K562 (cell line): Measurements from ENCODE around the gene LYVE1. TPM values are rescaled to one million over a fixed set of nuclear protein-coding genes. Genes with fewer than 3 reads are reported as not detected.

Experiments
- ATAC-seq: fragments of 200-7000 bp; cut with Tn5 transposase; 3 replicates; pipeline ENCODE4 v1.9.1; 2020; ENCODE audit warnings: moderate library complexity
- BruUV-seq: library from RNA; stranded (reverse); fragments of 400-500 nt; replicated peaks from 2 replicates; lab custom pipeline; 2021; lab: Mats Ljungman, UMichigan
- CTCF ChIA-PET: fragments of 300-600 bp; formaldehyde crosslinking; extraction: SDS; loops from one replicate; lab custom pipeline; 2021; ENCODE audit warnings: low intra/inter-chr PET ratio; lab: Yijun Ruan, JAX
- POLR2A ChIA-PET: fragments of 300-600, 350-650 bp; sonication (Branson Sonifier 250); formaldehyde crosslinking; extraction: SDS; loops from one replicate; lab custom pipeline; 2021; ENCODE audit warnings: antibody characterized with exemption, inconsistent platforms; lab: Yijun Ruan, JAX
- DNase-seq, 4 experiments: peaks; one replicate each; pipeline versions ENCODE4 v3.0.0 to v3.0.0-alpha.2; 2011 to 2018; ENCODE audit warnings: low spot score in 3 of 4, mixed read lengths in 3 of 4; ENCODE audit errors: extremely low read depth in 1 of 4
- FAIRE-seq: peaks from 2 replicates; lab custom pipeline; 2011; peaks lifted over from hg19 to GRCh38; lab: Jason Lieb, UNC
- H2AFZ ChIP-seq: 2 replicates; pipeline ENCODE4 v1.6.0; 2011; ENCODE audit warnings: low read depth, low read length, control low read depth, inconsistent platforms
- H3K27ac ChIP-seq: fragments of 200-600 bp; 3 replicates; pipeline ENCODE4 v1.8.0; 2011; ENCODE audit warnings: low read depth, mild to moderate bottlenecking, control low read depth, inconsistent platforms, low read length, moderate library complexity, mixed read lengths; ENCODE audit errors: extremely low read depth
- H3K27me3 ChIP-seq, 2 experiments: fragments of 300-600 bp in 1 of 2; 2 replicates in 1 of 2; 3 replicates in 1 of 2; pipeline versions ENCODE4 v1.6.0 to v1.8.0; 2011; ENCODE audit warnings: inconsistent platforms in 2 of 2, low read length in 2 of 2, mild to moderate bottlenecking in 1 of 2, mixed read lengths in 1 of 2, moderate library complexity in 1 of 2; ENCODE audit not compliant: control insufficient read depth in 2 of 2, insufficient read depth in 2 of 2
- H3K36me3 ChIP-seq: fragments of 300-600 bp; 3 replicates; pipeline ENCODE4 v1.8.0; 2011; ENCODE audit warnings: mild to moderate bottlenecking, low read length, inconsistent platforms; ENCODE audit not compliant: control insufficient read depth, insufficient read depth
- H3K4me1 ChIP-seq, 2 experiments: fragments of 200-600 bp in 1 of 2; replicated peaks in 1 of 2; 2 replicates in 1 of 2; 3 replicates in 1 of 2; pipeline versions ENCODE4 v1.5.1 to v1.8.0; 2011; ENCODE audit warnings: inconsistent platforms in 2 of 2, low read length in 2 of 2, mild to moderate bottlenecking in 1 of 2, mixed read lengths in 1 of 2, moderate library complexity in 1 of 2; ENCODE audit not compliant: control insufficient read depth in 2 of 2, insufficient read depth in 2 of 2
- H3K4me2 ChIP-seq: 2 replicates; pipeline ENCODE4 v1.6.1; 2011; ENCODE audit warnings: low read length, control low read depth, inconsistent platforms, mixed read lengths; ENCODE audit not compliant: insufficient read depth
- H3K4me3 ChIP-seq: fragments of 200-600 bp; sonication (generic), shearing (Covaris generic); 2 replicates; pipeline ENCODE4 v1.5.1; 2016; ENCODE audit warnings: control low read depth, inconsistent platforms
- H3K79me2 ChIP-seq: fragments of 200-600 bp; 3 replicates; pipeline ENCODE4 v1.8.0; 2011; ENCODE audit warnings: low read length, inconsistent platforms; ENCODE audit not compliant: control insufficient read depth, insufficient read depth
- H3K9ac ChIP-seq, 2 experiments: 2 replicates each; pipeline versions ENCODE4 v1.6.0 to v1.6.1; 2011; ENCODE audit warnings: low read depth in 2 of 2, low read length in 2 of 2, control low read depth in 1 of 2, inconsistent platforms in 1 of 2, mild to moderate bottlenecking in 1 of 2, mixed read lengths in 1 of 2; ENCODE audit not compliant: insufficient read depth in 1 of 2
- H3K9me1 ChIP-seq: one replicate; pipeline ENCODE4 v1.6.0; 2011; ENCODE audit warnings: inconsistent platforms, mild to moderate bottlenecking, low read length, moderate library complexity; ENCODE audit not compliant: control insufficient read depth, insufficient read depth
- H3K9me3 ChIP-seq: replicated peaks from 2 replicates; pipeline ENCODE4 v1.5.1; 2011; ENCODE audit warnings: low read depth, low read length, inconsistent platforms; ENCODE audit not compliant: control insufficient read depth, insufficient read depth
- H4K20me1 ChIP-seq: replicated peaks from 2 replicates; pipeline ENCODE4 v1.6.1; 2011; ENCODE audit warnings: low read length, inconsistent platforms, mixed read lengths; ENCODE audit not compliant: control insufficient read depth, insufficient read depth
- CBFA2T3 ChIP-seq: fragments of 450-650 bp; IDR thresholded peaks from 2 replicates; pipeline ENCODE4 v1.6.1; 2017
- KDM5B ChIP-seq: fragments of 200-600 bp; sonication (generic); IDR thresholded peaks from 2 replicates; pipeline ENCODE4 v1.6.1; 2012; ENCODE audit warnings: low read depth, mild to moderate bottlenecking, moderate library complexity, low read length, control low read depth, inconsistent platforms; ENCODE audit not compliant: insufficient replicate concordance
- LCOR ChIP-seq: sonication (generic); formaldehyde crosslinking; IDR thresholded peaks from 2 replicates; pipeline ENCODE4 v1.8.0; 2022; ENCODE audit warnings: mild to moderate bottlenecking, missing genetic modification reagents
- MEF2D ChIP-seq: conservative IDR thresholded peaks from 2 replicates; pipeline ENCODE4 v1.6.1; 2016; ENCODE audit warnings: low read depth, missing genetic modification characterization, missing compliant biosample characterization
- PKNOX1 ChIP-seq: fragments of 450-650 bp; IDR thresholded peaks from 2 replicates; pipeline ENCODE4 v1.6.1; 2016
- TAF15 ChIP-seq: fragments of 200-400 bp; formaldehyde crosslinking; IDR thresholded peaks from 2 replicates; pipeline ENCODE4 v1.6.1; 2017; ENCODE audit warnings: mild to moderate bottlenecking, low read depth, low read length, moderate library complexity
- TSC22D4 ChIP-seq: fragments of 450-650 bp; IDR thresholded peaks from 2 replicates; pipeline ENCODE4 v1.6.1; 2016; ENCODE audit warnings: missing genetic modification characterization, missing biosample characterization, control low read depth
- ZBTB17 ChIP-seq: fragments of 450-650 bp; formaldehyde crosslinking; IDR thresholded peaks from 2 replicates; pipeline ENCODE4 v1.4.0; 2020; ENCODE audit warnings: mild to moderate bottlenecking
- ZEB2 ChIP-seq: fragments of 450-650 bp; IDR thresholded peaks from 2 replicates; pipeline ENCODE4 v1.6.1; 2016
- ZNF197 ChIP-seq: fragments of 200-800 bp; sonication (Bioruptor generic); IDR thresholded peaks from 2 replicates; pipeline ENCODE4 v1.6.1; 2016; ENCODE audit warnings: low read depth, missing genetic modification characterization, missing compliant biosample characterization
- WGBS: fragments of 100-300 bp; shearing (Covaris generic); methylation state at CpG from one replicate; pipeline ENCODE4 v1.1.6; 2016; ENCODE audit warnings: low coverage, mixed read lengths; ENCODE audit not compliant: insufficient coverage; ENCODE audit errors: missing lambda C conversion rate; 5-methylcytosine and 5-hydroxymethylcytosine counted together
- in situ Hi-C: fragments of 300-500 bp; cut with MboI; formaldehyde crosslinking; loops from 4 replicates; pipeline ENCODE4 v1.15.0; 2018; ENCODE audit warnings: inconsistent platforms, mixed read lengths
- intact Hi-C: fragments of 100-400 bp; cut with micrococcal nuclease; formaldehyde crosslinking; loops from 2 replicates; pipeline ENCODE4 v1.14.2; 2022
- polyA plus RNA-seq, 8 experiments: library from polyadenylated mRNA; depleted of rRNA in 4 of 8; stranded (reverse) in 5 of 8; unstranded in 3 of 8; fragments of >200 nt; fragmentation: Nextera tagmentation in 2 of 8; fragmentation: Illumina TruSeq in 1 of 8; extraction: Ambion mirVana in 2 of 8; extraction: Trizol in 1 of 8; gene quantifications; 2 replicates each; pipeline versions ENCODE4 v1.2.1 to v1.2.3, GENCODE V29; 2011 to 2014; ENCODE audit warnings: inconsistent platforms in 1 of 8, missing spikeins in 1 of 8
- total RNA-seq, 7 experiments: library from RNA; depleted of rRNA in 6 of 7; stranded (reverse); fragments of >200 nt in 6 of 7; fragmentation: Illumina TruSeq in 2 of 7; extraction: Trizol in 2 of 7; gene quantifications; 2 replicates each; pipeline versions ENCODE4 v1.2.1 to v1.2.3, GENCODE V29; 2011 to 2021; ENCODE audit warnings: low replicate concordance in 1 of 7
- TF ChIP-seq, protein P1 (sequence below): fragments of 250-450 bp; sonication (Bioruptor Pico); IDR thresholded peaks from 2 replicates; pipeline ENCODE4 v1.4.0; 2020; ENCODE audit warnings: mild to moderate bottlenecking, moderate library complexity, borderline replicate concordance

Gene LYVE1
- total and polyA plus RNA-seq, 9 of the 15 experiments (the other 6 are each of a cell fraction or from before 2014, with no cell fraction given): 0.06 to 1.1 (median 0.14) TPM; not detected in 1

DNA sequence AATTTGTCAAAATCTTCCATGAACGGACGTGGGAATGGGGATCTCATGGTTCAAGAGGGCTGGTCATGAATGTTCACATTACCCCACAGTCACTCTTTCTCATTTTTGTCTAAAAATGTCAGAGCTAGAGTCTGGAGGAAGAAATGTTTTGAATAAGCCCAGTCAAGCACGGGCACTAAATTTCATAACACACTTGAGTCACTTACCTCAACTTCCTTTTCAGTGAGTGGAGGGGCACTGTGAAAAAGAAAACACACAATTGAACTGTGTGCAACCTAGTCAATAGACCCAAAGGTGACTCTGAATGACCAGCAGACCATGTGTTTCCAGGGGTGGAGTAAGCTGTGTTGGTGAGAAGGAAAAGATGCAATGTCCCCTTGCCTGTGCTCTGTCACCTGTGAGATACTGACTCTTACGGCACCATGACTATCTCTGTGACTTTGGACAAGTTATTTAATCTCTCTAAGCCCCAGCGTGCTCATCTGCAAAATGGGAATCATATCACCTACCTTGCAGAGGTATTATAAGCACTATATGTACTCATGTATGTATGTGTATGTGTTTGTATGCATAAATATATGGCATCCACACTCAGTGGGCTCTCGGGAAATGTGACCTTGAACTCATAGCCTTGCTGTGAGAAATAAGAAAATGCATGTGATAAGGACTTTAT is 38.2 kb upstream of the LYVE1 start:
- ATAC-seq (no peak), FAIRE-seq (no peak)
- H3K9ac ChIP-seq: no peak overlapping the region
- 0 out of 3 replicates have a peak overlapping the region, but pooled peaks have one; percentile 4 for H3K27ac ChIP-seq
- peaks cover 9 to 14% of the 10 kb centered on the region in 2 experiments for H3K4me1 ChIP-seq
- no peaks in the 10 kb centered on the region for H3K9me3 ChIP-seq
- intact Hi-C loops (no loop called here), in situ Hi-C loops (no loop called here)
- no peaks in the 10 kb centered on the region for H3K79me2 ChIP-seq
- no TSS peak for BruUV-seq
- ChIA-PET CTCF (no interaction called here), POLR2A (no interaction called here)
- H3K36me3 ChIP-seq: no peaks in the 10 kb centered on the region
- H3K4me3 ChIP-seq: no peak overlapping the region
- H3K4me2 ChIP-seq: peak overlapping the region; percentile 35; the same call in 1 of the 2 replicates
- H2AFZ ChIP-seq: peak overlapping the region; percentile 78
- H3K9me1 ChIP-seq: no peaks in the 10 kb centered on the region
- WGBS: 30% methylated on average over 6 of the region's 6 CpGs
- TF ChIP-seq TAF15 (no peak), ZBTB17 (CRISPR knock-in tag) (no peak)
- TF ChIP-seq, all 486 proteins: peak for 0
- Histone ChIP-seq H3K27me3 (no peaks in the 10 kb centered on the region; a peak in 1 of 5 replicates), H4K20me1 (no peaks in the 10 kb centered on the region)
- DNase-seq: no peak

- whole genome bisulfite sequencing: 15% methylated on average over 6 of the region's 6 CpGs
- Histone ChIP-seq H4K20me1 (no peaks in the 10 kb centered on the region), H3K9me1 (no peaks in the 10 kb centered on the region), H3K36me3 (no peaks in the 10 kb centered on the region), H3K4me2 (peak overlapping the region; percentile 35; the same call in 1 of the 2 replicates), H3K4me3 (no peak overlapping the region), H3K9ac (peak overlapping the region in 1 of 2 experiments; percentile 57; a peak in 1 of 4 replicates), H2AFZ (peak overlapping the region; percentile 78), H3K79me2 (no peaks in the 10 kb centered on the region), H3K9me3 (no peaks in the 10 kb centered on the region), H3K4me1 (peaks cover 9 to 14% of the 10 kb centered on the region in 2 experiments), H3K27me3 (no peaks in the 10 kb centered on the region), H3K27ac (no peak overlapping the region)
- ATAC-seq (peak; percentile 64), FAIRE-seq (peak; percentile 74), DNase-seq (peak in 2 of 4 experiments; percentile 46 to 51)
- in situ Hi-C loops: no loop called here
- intact Hi-C loops: no loop called here
- BruUV-seq: no TSS peak
- CTCF ChIA-PET: no interaction called here
- POLR2A ChIA-PET: interaction anchor here (0.6 to 2.1 kb wide), 3 partner anchors 11 to 954 kb away, joined by 3 to 4 read pairs (median 3); no protein-coding TSS in a partner anchor
- no peak for TF ChIP-seq LCOR (CRISPR knock-in tag)
- no peak for TF ChIP-seq MEF2D (tag)
- TF ChIP-seq, protein P1, sequence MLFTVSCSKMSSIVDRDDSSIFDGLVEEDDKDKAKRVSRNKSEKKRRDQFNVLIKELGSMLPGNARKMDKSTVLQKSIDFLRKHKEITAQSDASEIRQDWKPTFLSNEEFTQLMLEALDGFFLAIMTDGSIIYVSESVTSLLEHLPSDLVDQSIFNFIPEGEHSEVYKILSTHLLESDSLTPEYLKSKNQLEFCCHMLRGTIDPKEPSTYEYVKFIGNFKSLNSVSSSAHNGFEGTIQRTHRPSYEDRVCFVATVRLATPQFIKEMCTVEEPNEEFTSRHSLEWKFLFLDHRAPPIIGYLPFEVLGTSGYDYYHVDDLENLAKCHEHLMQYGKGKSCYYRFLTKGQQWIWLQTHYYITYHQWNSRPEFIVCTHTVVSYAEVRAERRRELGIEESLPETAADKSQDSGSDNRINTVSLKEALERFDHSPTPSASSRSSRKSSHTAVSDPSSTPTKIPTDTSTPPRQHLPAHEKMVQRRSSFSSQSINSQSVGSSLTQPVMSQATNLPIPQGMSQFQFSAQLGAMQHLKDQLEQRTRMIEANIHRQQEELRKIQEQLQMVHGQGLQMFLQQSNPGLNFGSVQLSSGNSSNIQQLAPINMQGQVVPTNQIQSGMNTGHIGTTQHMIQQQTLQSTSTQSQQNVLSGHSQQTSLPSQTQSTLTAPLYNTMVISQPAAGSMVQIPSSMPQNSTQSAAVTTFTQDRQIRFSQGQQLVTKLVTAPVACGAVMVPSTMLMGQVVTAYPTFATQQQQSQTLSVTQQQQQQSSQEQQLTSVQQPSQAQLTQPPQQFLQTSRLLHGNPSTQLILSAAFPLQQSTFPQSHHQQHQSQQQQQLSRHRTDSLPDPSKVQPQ (CRISPR knock-in tag): no peak
- peak; percentile 51 for TF ChIP-seq CBFA2T3
- TF ChIP-seq KDM5B: no peak
- no peak for TF ChIP-seq ZNF197 (CRISPR knock-in tag)
- peak; percentile 66; the same call in 1 of the 2 replicates for TF ChIP-seq ZEB2
- peak; percentile 13; the same call in 1 of the 2 replicates for TF ChIP-seq PKNOX1
- no peak for TF ChIP-seq TSC22D4 (tag)
Observed at GRCh38 chr11:10605941-10606381, 37.5 kb upstream of the LYVE1 start.
